Iris pigment epithelial cell (primary cell): Measurements from ENCODE around the gene ACOT2.
"Not testable (repeated sequence)": the region's sequence is repeated elsewhere in the genome, so short reads cannot be mapped to it uniquely, and the experiment has no call there.

Experiments used
- DNase-seq: peaks from one replicate; pipeline ENCODE4 v3.0.0-alpha.2; 2011; ENCODE audit warnings: low read depth

Gene ACOT2

GRCh38 chr14:73567951-73568885 is 795 bp upstream of the ACOT2 start:
- DNase-seq = peak; percentile 52

GRCh38 chr14:73568886-73569184 is 178 bp upstream of the ACOT2 start:
- not testable (repeated sequence) for DNase-seq

GRCh38 chr14:73570913-73571312 is 1.9 kb downstream of the ACOT2 start:
- peak; percentile 21 for DNase-seq

- DNase-seq = not testable (repeated sequence)
Measured at GRCh38 chr14:73573034-73573433, 4.0 kb downstream of the ACOT2 start.

GRCh38 chr14:73573740-73574139 is 4.7 kb downstream of the ACOT2 start:
- not testable (repeated sequence) for DNase-seq

GRCh38 chr14:73574251-73574650 is 5.2 kb downstream of the ACOT2 start:
- not testable (repeated sequence) for DNase-seq

GRCh38 chr14:73576391-73576790 is 7.4 kb downstream of the ACOT2 start:
- DNase-seq = peak; percentile 41

- DNase-seq = not testable (repeated sequence)
Measured at GRCh38 chr14:73577214-73577613, 8.2 kb downstream of the ACOT2 start.

GRCh38 chr14:73582102-73582979 is 13.3 kb downstream of the ACOT2 start:
- DNase-seq = not testable (repeated sequence)

- no peak for DNase-seq
Measured at GRCh38 chr14:73588695-73589094, 19.7 kb downstream of the ACOT2 start.

- no peak for DNase-seq
Measured at GRCh38 chr14:73589116-73589515, 20.1 kb downstream of the ACOT2 start.

GRCh38 chr14:73590673-73591004 is 21.6 kb downstream of the ACOT2 start:
- DNase-seq = not testable (repeated sequence)

- DNase-seq = peak; percentile 48
Measured at GRCh38 chr14:73591690-73592449, 22.9 kb downstream of the ACOT2 start, which contains the start of gene ACOT4. Gene ACOT4 (plus strand): TSS chr14:73591873. CDS start chr14:73591960, 87 bp downstream.

GRCh38 chr14:73594491-73594890 is 25.5 kb downstream of the ACOT2 start:
- no peak for DNase-seq

- DNase-seq = no peak
Measured at GRCh38 chr14:73599499-73599898, 30.5 kb downstream of the ACOT2 start.

- DNase-seq = no peak
Measured at GRCh38 chr14:73602994-73603393, 34.0 kb downstream of the ACOT2 start.

GRCh38 chr14:73606271-73606670 is 37.3 kb downstream of the ACOT2 start:
- DNase-seq = no peak

GRCh38 chr14:73607241-73607640 is 38.2 kb downstream of the ACOT2 start:
- no peak for DNase-seq

GRCh38 chr14:73610687-73611086 is 41.7 kb downstream of the ACOT2 start:
- DNase-seq = peak; percentile 65

- DNase-seq = peak; percentile 75
Measured at GRCh38 chr14:73612339-73613045, 43.5 kb downstream of the ACOT2 start, which contains the start of gene ACOT6. Gene ACOT6 (plus strand): TSS chr14:73612517. CDS start chr14:73612572, 55 bp downstream.

- no peak for DNase-seq
Measured at GRCh38 chr14:73613046-73613383, 44.0 kb downstream of the ACOT2 start.
